A172 (cell line): ENCODE data around the gene PPFIA2. TPM values are rescaled to one million over a fixed set of nuclear protein-coding genes. Genes with fewer than 3 reads are reported as not detected.
"Not testable (repeated sequence)": the region's sequence is repeated elsewhere in the genome, so short reads cannot be mapped to it uniquely, and the experiment has no call there.

Experiments
- DNase-seq: peaks from one replicate; pipeline ENCODE4 v3.0.0-alpha.2; 2015; ENCODE audit warnings: low spot score
- total RNA-seq: library from RNA; depleted of rRNA; stranded (reverse); fragments of >200 nt; shearing (Covaris generic); gene quantifications from 2 replicates; pipeline ENCODE4 v1.2.3, GENCODE V29; 2014

PPFIA2 gene
- total RNA-seq, 1 experiment from 2014 or later: 0.62 TPM

GRCh38 chr12:81668475-81668874, 90.7 kb downstream of the PPFIA2 start:
- DNase-seq: peak; percentile 98

- DNase-seq: not testable (repeated sequence)
These were observed 99.8 kb downstream of the PPFIA2 start for GRCh38 chr12:81659310-81659709.

GRCh38 chr12:81644503-81644902, 114.6 kb downstream of the PPFIA2 start:
- DNase-seq: peak; percentile 45

- DNase-seq: peak; percentile 6
These were observed 120.0 kb downstream of the PPFIA2 start for GRCh38 chr12:81639196-81639595.

- no peak for DNase-seq
These were observed 126.0 kb downstream of the PPFIA2 start for GRCh38 chr12:81633127-81633526.

GRCh38 chr12:81627336-81628189, 131.6 kb downstream of the PPFIA2 start:
- DNase-seq: peak; percentile 50

GRCh38 chr12:81626406-81626805, 132.7 kb downstream of the PPFIA2 start:
- DNase-seq: no peak

GRCh38 chr12:81617915-81618314, 141.2 kb downstream of the PPFIA2 start:
- DNase-seq: no peak

- no peak for DNase-seq
These were observed 144.0 kb downstream of the PPFIA2 start for GRCh38 chr12:81615026-81615588.

GRCh38 chr12:81610955-81611889, 147.9 kb downstream of the PPFIA2 start:
- peak; percentile 10 for DNase-seq

GRCh38 chr12:81597928-81598604, 161.1 kb downstream of the PPFIA2 start:
- no peak for DNase-seq

GRCh38 chr12:81596558-81596957, 162.6 kb downstream of the PPFIA2 start:
- DNase-seq: no peak

GRCh38 chr12:81591256-81591655, 167.9 kb downstream of the PPFIA2 start:
- no peak for DNase-seq

GRCh38 chr12:81590703-81591102, 168.4 kb downstream of the PPFIA2 start:
- not testable (repeated sequence) for DNase-seq

GRCh38 chr12:81588235-81589008, 170.7 kb downstream of the PPFIA2 start:
- no peak for DNase-seq

GRCh38 chr12:81585787-81586186, 173.4 kb downstream of the PPFIA2 start:
- DNase-seq: no peak

GRCh38 chr12:81573228-81573627, 185.9 kb downstream of the PPFIA2 start:
- no peak for DNase-seq

GRCh38 chr12:81572411-81572810, 186.7 kb downstream of the PPFIA2 start:
- DNase-seq: no peak

GRCh38 chr12:81570234-81570633, 188.9 kb downstream of the PPFIA2 start:
- DNase-seq: no peak

- no peak for DNase-seq
These were observed 194.9 kb downstream of the PPFIA2 start for GRCh38 chr12:81564237-81564636.

- peak; percentile 5 for DNase-seq
These were observed 201.1 kb downstream of the PPFIA2 start for GRCh38 chr12:81558031-81558430.
